ENCODE results near the gene CRX.

DNA sequence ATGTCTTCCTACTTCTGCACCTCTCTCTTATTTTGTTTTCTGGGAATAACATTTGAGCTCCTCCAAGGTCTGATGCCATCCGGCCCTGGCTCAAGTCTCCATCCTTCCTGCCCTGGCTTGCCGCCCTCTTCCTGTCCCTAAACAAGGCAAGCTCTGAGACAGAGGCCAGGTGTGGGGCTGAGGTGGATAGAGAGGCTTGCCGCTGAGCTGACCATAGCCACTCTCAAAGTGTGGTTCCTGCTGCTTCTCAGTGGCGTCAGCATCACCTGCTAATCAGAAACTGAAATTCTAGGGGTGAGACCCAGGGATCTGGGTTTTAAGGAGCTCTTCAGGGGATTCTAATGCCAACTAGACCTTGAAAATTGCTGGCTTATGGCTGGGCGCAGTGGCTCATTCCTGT lies 31.3 kb downstream of the CRX start:
- TF ChIP-seq EZH2 (IDR thresholded peaks at IDR 0.05) (no peak), POLR2AphosphoS5 (IDR thresholded peaks at IDR 0.05; ENCODE audit: borderline replicate concordance, low read depth, low read length) (no peak), FOXP2 (optimal IDR thresholded peaks at IDR 0.05; ENCODE audit: control extremely low read depth, extremely low read length, insufficient read depth) (no peak)

Data from SK-N-MC (cell line).